Neutrophil (primary cell): ENCODE results near the gene ARHGEF4.

ENCODE experiments used
- H3K27ac ChIP-seq: fragments of 200-600 bp; sonication (generic); 2 replicates; pipeline ENCODE4 v1.5.1; 2016; ENCODE audit warnings: mild to moderate bottlenecking, moderate library complexity
- H3K27me3 ChIP-seq: fragments of 200-600 bp; sonication (generic); 2 replicates; pipeline ENCODE4 v1.6.0; 2016; ENCODE audit warnings: mild to moderate bottlenecking
- H3K36me3 ChIP-seq: fragments of 200-600 bp; sonication (generic); 2 replicates; pipeline ENCODE4 v1.5.1; 2017
- H3K4me1 ChIP-seq, 2 experiments: fragments of 200-600 bp in 1 of 2; sonication (generic) in 1 of 2; 1 replicate in 1 of 2; 2 replicates in 1 of 2; pipeline versions ENCODE4 v1.5.1 to v1.6.1; 2013 to 2016; ENCODE audit warnings: low read depth in 1 of 2, low read length in 1 of 2, mild to moderate bottlenecking in 1 of 2, moderate library complexity in 1 of 2; ENCODE audit not compliant: control insufficient read depth in 1 of 2, insufficient read depth in 1 of 2
- H3K4me3 ChIP-seq, 2 experiments: fragments of 200-600 bp in 1 of 2; sonication (generic) in 1 of 2; 1 replicate in 1 of 2; 2 replicates in 1 of 2; pipeline ENCODE4 v1.5.1; 2013 to 2016; ENCODE audit warnings: low read depth in 1 of 2, low read length in 1 of 2, mild to moderate bottlenecking in 1 of 2, moderate library complexity in 1 of 2
- H3K9me3 ChIP-seq: fragments of 200-600 bp; sonication (generic); 2 replicates; pipeline ENCODE4 v1.5.1; 2016
- TF ChIP-seq, protein P1 (sequence below): fragments of 200-600 bp; sonication (generic); IDR thresholded peaks from 2 replicates; pipeline ENCODE4 v1.5.1; 2016; ENCODE audit warnings: antibody characterized with exemption

ARHGEF4 gene

DNA sequence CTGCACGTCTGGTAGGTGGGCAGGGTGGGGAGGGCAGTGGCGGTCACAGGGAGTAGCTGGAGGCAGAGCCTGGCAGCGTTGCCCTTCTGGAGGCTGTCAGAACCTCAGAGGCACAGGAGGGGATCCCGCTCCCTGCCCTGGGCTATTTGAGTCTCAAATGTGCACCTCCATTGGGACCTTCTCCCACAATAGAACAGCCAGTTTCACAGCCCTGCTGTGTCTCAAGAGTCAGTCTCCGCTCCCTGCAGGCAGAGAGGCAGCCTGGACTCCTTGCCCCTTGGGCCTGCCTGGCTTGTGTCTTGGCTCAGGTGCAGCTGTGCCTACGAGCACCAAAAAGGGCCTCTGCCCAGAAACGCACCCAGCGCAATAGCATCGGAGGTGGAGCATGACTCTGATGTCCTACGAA is 199.1 kb downstream of the ARHGEF4 start:
- H3K4me3 ChIP-seq, result no peak overlapping the region
- H3K36me3 ChIP-seq, result no peaks in the 10 kb centered on the region
- peaks cover 0 to 3% of the 10 kb centered on the region in 2 experiments for H3K4me1 ChIP-seq
- H3K27me3 ChIP-seq, result peaks cover 93% of the 10 kb centered on the region
- TF ChIP-seq, protein P1, sequence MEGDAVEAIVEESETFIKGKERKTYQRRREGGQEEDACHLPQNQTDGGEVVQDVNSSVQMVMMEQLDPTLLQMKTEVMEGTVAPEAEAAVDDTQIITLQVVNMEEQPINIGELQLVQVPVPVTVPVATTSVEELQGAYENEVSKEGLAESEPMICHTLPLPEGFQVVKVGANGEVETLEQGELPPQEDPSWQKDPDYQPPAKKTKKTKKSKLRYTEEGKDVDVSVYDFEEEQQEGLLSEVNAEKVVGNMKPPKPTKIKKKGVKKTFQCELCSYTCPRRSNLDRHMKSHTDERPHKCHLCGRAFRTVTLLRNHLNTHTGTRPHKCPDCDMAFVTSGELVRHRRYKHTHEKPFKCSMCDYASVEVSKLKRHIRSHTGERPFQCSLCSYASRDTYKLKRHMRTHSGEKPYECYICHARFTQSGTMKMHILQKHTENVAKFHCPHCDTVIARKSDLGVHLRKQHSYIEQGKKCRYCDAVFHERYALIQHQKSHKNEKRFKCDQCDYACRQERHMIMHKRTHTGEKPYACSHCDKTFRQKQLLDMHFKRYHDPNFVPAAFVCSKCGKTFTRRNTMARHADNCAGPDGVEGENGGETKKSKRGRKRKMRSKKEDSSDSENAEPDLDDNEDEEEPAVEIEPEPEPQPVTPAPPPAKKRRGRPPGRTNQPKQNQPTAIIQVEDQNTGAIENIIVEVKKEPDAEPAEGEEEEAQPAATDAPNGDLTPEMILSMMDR, result no peak
- no peaks in the 10 kb centered on the region for H3K9me3 ChIP-seq
- no peak overlapping the region for H3K27ac ChIP-seq

DNA sequence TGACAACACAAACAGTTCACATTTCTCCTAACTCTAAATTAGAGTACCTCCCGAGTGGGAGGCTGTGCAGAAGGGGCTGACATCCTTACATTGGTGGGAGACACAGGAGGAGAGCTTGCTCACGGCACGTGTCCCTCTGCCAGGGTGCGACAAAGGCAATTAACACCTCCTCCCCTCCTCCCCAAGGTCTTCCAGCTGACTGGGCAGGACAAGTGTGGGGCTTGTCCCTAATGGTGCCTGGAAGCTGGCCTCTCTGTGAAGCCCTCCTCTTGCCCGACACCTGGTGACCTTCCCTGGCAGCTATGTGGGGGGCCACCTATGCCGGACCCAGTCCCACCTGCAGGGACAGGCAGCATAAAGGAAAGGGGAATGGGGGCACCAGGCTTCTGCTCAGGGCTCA is 199.6 kb downstream of the ARHGEF4 start:
- Histone ChIP-seq H3K4me3 (no peak overlapping the region), H3K36me3 (no peaks in the 10 kb centered on the region), H3K27ac (no peak overlapping the region), H3K9me3 (no peaks in the 10 kb centered on the region), H3K27me3 (peaks cover 93% of the 10 kb centered on the region), H3K4me1 (peaks cover 0 to 3% of the 10 kb centered on the region in 2 experiments)
- TF ChIP-seq, protein P1, result no peak

DNA sequence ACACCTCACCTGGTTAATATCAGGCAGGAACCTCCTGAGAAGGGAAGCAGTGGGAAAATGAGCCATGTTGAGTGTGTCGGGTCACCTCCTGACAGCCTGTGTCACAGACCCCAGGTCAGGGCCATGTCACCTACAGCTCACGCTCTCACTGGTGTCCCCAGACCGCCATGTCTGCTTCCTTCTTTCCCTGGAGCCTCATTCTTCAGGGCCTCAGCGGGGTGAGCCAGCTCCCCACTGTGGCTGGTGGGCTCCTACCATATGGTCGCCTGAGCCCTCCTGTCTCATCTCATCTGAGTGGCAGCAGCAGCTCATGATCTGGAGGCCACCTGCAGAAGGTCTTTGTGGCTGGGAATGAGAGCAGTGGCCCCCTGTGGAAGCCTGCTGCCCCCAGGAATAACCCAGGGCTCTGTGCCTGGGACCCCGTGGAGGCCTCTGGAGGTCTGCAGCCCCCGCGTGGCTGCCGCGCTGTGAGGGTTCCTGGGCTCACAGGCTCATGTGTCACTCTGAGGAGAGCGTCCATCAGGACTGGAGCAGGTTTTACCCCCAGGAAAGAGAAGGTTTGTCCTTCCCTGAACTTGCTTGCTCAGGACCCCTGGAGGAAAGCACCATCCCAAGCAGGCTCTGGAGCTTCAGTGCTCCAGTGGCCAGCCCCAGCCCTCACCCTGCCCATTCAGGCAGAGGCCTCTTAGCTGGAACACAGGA is 200.1 kb downstream of the ARHGEF4 start:
- no peak overlapping the region for H3K4me3 ChIP-seq
- peaks cover 97% of the 10 kb centered on the region for H3K27me3 ChIP-seq
- H3K9me3 ChIP-seq, result no peaks in the 10 kb centered on the region
- H3K36me3 ChIP-seq, result no peaks in the 10 kb centered on the region
- TF ChIP-seq, protein P1, result no peak
- H3K27ac ChIP-seq, result no peak overlapping the region
- H3K4me1 ChIP-seq, result peaks cover 0 to 3% of the 10 kb centered on the region in 2 experiments

DNA sequence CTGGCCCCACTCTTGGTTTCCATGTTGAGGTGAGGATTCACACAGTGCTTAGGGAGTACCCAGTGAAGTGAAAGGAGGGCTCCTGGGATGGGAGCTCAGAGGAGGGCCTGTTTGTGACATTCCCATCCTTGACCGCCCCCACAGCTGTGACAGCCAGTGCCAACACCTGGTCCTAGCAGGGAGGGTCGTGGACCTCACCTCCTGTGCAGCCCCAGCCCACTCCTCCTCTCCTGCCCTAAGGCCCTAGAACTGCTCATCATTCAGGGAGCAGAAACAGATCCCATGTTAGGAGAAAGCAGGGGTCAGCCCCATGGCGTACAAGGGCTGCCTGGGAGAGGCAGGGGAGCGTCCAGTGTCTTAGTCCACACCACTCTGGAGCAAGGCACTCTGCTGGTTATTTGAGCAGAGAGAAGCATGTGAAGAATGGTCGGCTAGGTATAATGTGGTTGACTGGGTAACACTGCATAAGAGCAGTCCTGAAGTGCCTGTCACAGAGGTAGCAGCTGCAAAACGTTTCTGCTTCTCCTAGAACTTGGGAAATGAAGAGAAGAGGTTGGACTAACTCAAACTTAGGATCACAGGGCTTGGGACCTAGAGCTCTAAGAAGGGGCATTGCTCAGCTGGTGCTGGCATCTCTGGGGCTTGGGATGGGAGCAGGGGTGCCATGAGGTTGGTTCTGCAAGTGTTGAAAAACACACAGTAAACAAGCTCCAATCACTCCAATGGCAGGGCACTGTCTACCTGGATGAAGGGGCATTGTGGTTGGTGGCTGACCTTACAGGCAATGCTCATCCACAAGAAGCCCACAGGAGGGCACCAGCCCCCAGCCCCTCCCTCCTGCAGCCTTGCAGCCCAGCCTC is 200.9 kb downstream of the ARHGEF4 start:
- Histone ChIP-seq H3K27ac (no peak overlapping the region), H3K36me3 (no peaks in the 10 kb centered on the region), H3K27me3 (peaks cover 97% of the 10 kb centered on the region), H3K4me1 (peaks cover 0 to 3% of the 10 kb centered on the region in 2 experiments), H3K4me3 (no peak overlapping the region), H3K9me3 (no peaks in the 10 kb centered on the region)
- TF ChIP-seq, protein P1, result no peak

DNA sequence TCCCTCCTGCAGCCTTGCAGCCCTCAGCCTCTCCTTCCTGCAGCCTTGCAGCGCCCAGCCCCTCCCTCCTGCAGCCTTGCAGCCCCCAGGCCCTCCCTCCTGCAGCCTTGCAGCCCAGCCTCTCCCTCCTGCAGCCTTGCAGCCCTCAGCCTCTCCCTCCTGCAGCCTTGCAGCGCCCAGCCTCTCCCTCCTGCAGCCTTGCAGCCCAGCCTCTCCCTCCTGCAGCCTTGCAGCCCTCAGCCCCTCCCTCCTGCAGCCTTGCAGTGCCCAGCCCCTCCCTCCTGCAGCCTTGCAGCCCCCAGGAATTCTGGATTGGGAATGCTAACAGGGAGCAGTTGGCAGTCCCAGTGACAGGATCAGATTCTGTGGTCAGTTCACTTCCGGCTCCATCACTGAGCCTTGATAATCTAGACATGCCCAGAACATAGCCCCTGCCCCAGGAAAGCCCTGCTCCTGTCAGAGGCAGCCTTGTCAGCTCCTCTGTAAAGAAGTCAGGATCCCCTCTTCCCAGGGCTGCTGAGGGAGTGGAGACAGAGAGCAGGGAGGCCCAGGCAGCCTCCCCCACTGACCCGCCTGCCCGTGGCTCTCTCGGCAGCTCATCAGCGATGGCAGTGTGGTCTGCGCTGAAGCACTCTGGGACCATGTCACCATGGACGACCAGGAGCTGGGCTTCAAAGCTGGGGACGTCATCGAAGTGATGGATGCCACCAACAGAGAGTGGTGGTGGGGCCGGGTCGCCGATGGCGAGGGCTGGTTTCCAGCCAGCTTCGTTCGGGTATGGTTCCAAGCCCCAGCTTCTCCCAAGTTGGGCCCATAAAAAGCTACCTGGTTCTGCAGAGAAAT is 201.8 kb downstream of the ARHGEF4 start:
- peaks cover 0 to 3% of the 10 kb centered on the region in 2 experiments for H3K4me1 ChIP-seq
- H3K4me3 ChIP-seq, result no peak overlapping the region
- TF ChIP-seq, protein P1, result no peak
- H3K36me3 ChIP-seq, result no peaks in the 10 kb centered on the region
- no peak overlapping the region for H3K27ac ChIP-seq
- H3K27me3 ChIP-seq, result peaks cover 91% of the 10 kb centered on the region
- H3K9me3 ChIP-seq, result no peaks in the 10 kb centered on the region
